ENCODE data around the gene EFCAB6.

DNA sequence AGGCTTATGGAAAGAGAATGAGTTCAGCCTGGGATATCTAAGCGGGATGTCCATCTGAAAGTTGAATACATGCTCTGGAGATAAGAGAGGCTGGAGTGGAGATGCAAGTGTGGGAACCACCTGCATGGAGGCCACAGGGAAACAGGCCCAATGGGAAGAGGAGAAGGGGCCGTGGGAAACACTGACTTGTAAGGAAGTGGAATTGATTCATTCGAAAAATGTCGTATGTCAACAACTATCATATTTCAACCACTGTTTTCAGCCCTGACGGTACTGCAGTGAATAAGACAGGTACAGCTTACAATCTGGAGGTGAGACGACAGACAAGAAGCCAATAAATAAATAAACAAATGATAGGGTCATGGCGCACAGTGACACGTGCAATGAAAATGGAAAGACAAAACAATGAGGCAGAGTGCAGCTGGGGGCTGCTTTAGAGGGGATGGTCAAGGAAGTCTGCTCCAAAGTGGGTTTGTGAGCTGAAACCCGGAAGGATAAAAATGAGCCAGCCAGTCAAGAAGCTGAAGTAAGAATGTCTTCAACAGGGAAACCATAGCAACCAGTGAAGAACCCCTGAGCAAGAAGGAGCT is 35.9 kb downstream of the EFCAB6 start:
- TF ChIP-seq, protein P1, sequence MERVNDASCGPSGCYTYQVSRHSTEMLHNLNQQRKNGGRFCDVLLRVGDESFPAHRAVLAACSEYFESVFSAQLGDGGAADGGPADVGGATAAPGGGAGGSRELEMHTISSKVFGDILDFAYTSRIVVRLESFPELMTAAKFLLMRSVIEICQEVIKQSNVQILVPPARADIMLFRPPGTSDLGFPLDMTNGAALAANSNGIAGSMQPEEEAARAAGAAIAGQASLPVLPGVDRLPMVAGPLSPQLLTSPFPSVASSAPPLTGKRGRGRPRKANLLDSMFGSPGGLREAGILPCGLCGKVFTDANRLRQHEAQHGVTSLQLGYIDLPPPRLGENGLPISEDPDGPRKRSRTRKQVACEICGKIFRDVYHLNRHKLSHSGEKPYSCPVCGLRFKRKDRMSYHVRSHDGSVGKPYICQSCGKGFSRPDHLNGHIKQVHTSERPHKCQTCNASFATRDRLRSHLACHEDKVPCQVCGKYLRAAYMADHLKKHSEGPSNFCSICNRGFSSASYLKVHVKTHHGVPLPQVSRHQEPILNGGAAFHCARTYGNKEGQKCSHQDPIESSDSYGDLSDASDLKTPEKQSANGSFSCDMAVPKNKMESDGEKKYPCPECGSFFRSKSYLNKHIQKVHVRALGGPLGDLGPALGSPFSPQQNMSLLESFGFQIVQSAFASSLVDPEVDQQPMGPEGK (CRISPR knock-in tag; IDR thresholded peaks at IDR 0.05; ENCODE audit: borderline replicate concordance): no peak
- TF ChIP-seq POLR2A (conservative IDR thresholded peaks at IDR 0.05) (no peak), RBBP5 (IDR thresholded peaks at IDR 0.05; ENCODE audit: borderline replicate concordance, insufficient read depth, low read length, poor library complexity, severe bottlenecking) (no peak), FOXP1 (CRISPR knock-in tag; IDR thresholded peaks at IDR 0.05) (no peak), RUNX1 (IDR thresholded peaks at IDR 0.05; ENCODE audit: low read depth) (no peak), MAFK (IDR thresholded peaks at IDR 0.05; ENCODE audit: low read length) (no peak), HIVEP1 (CRISPR knock-in tag; IDR thresholded peaks at IDR 0.05) (no peak), POLR2AphosphoS2 (IDR thresholded peaks at IDR 0.05; ENCODE audit: low read length) (no peak), EZH2 (IDR thresholded peaks at IDR 0.05; ENCODE audit: borderline replicate concordance, low read depth, low read length) (no peak), ARNT (IDR thresholded peaks at IDR 0.05) (no peak)
- TF ChIP-seq, protein P2, sequence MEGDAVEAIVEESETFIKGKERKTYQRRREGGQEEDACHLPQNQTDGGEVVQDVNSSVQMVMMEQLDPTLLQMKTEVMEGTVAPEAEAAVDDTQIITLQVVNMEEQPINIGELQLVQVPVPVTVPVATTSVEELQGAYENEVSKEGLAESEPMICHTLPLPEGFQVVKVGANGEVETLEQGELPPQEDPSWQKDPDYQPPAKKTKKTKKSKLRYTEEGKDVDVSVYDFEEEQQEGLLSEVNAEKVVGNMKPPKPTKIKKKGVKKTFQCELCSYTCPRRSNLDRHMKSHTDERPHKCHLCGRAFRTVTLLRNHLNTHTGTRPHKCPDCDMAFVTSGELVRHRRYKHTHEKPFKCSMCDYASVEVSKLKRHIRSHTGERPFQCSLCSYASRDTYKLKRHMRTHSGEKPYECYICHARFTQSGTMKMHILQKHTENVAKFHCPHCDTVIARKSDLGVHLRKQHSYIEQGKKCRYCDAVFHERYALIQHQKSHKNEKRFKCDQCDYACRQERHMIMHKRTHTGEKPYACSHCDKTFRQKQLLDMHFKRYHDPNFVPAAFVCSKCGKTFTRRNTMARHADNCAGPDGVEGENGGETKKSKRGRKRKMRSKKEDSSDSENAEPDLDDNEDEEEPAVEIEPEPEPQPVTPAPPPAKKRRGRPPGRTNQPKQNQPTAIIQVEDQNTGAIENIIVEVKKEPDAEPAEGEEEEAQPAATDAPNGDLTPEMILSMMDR (IDR thresholded peaks at IDR 0.05 in 2 of 3, conservative IDR thresholded peaks at IDR 0.05 in 1 of 3; ENCODE audit: insufficient read depth in 2 of 3, low read depth in 1 of 3, low read length in 3 of 3): no peak
- TF ChIP-seq, protein P3, sequence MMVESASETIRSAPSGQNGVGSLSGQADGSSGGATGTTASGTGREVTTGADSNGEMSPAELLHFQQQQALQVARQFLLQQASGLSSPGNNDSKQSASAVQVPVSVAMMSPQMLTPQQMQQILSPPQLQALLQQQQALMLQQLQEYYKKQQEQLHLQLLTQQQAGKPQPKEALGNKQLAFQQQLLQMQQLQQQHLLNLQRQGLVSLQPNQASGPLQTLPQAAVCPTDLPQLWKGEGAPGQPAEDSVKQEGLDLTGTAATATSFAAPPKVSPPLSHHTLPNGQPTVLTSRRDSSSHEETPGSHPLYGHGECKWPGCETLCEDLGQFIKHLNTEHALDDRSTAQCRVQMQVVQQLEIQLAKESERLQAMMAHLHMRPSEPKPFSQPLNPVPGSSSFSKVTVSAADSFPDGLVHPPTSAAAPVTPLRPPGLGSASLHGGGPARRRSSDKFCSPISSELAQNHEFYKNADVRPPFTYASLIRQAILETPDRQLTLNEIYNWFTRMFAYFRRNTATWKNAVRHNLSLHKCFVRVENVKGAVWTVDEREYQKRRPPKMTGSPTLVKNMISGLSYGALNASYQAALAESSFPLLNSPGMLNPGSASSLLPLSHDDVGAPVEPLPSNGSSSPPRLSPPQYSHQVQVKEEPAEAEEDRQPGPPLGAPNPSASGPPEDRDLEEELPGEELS (CRISPR knock-in tag; IDR thresholded peaks at IDR 0.05; ENCODE audit: borderline replicate concordance): no peak

All from K562 (cell line).